GM19328 (cell line): ENCODE results near the gene NR2E3.

ENCODE experiments used
- ATAC-seq: cut with Tn5 transposase; IDR thresholded peaks from one replicate; pipeline ENCODE4 v1.9.1; 2021; ENCODE audit warnings: mild to moderate bottlenecking, moderate library complexity; ENCODE audit not compliant: unreplicated experiment

Gene NR2E3

DNA sequence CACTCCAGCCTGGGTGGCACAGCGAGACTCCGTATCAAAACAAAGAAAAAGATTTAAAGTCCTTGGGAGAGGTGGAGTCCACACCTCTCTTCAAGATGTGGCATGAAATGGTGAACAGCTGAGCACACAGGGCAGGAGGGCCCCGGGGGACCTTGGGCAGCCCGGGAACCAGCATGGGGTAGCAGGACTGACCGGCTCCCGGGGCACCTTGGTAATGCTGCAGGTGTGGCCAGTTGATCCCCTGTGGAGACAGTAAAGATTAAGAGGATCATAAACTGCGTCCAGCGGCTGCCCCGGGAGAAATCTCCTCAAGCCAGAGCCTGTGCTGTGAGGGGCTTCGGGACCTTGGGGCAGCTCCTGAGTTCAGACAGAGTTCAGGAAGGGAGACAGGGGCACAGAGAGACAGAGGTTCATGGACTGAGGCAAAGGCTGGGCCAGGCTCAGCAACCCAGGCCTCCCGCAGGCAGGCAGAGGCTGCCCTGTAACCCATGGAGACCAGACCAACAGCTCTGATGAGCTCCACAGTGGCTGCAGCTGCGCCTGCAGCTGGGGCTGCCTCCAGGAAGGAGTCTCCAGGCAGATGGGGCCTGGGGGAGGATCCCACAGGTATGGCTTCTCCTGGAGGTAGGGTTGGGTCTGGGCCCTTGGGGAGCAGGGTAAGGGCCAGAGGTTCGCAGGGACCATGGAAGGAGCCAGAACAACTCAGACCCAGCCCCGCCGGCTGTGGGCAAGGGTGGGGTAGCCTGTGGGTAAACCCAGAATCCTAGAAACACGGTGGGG, at the start of gene NR2E3:
NR2E3 (plus strand) TSS at position 299 of the 780 bp plus-strand sequence; CDS start at position 489, 190 bp downstream.
- no peak for ATAC-seq

DNA sequence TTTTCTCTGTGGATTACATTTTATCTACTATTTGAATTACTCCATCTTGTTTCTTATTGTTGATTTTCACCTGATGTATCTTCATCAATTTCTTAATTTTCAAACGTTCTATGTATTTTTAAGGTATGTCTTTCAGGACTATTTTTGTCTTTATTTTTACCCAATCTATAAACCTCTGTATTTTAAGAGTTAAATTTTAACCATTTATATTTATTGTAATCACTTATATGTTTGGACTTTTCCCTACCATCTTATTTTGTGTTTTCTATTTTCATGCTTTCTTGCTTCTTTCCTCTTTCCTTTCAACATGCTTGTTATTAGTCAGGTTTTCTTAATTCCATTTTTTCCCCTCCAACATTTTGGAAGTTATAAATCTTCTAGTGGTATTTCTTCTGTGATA, 49.5 kb upstream of the NR2E3 start:
- ATAC-seq: no peak

DNA sequence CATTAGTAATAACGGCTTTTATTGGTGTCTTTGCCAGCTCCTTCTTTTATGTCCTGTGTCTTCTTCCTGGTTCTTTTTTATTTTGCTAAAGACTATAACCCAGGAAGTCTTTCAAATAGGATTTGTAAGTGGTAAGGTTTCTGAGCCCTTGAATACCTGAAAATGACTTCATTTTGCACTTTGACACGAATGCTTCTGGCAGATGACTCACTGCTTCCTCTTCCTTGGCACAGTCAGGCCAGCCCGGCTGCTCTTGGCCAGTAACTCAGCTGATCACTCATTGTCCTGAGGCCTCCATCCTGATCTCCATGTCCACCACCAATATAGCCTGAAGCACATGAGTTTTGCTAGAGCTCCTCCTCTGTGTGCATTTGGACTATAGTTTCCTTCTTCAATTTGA, 48.7 kb upstream of the NR2E3 start:
- no peak for ATAC-seq

DNA sequence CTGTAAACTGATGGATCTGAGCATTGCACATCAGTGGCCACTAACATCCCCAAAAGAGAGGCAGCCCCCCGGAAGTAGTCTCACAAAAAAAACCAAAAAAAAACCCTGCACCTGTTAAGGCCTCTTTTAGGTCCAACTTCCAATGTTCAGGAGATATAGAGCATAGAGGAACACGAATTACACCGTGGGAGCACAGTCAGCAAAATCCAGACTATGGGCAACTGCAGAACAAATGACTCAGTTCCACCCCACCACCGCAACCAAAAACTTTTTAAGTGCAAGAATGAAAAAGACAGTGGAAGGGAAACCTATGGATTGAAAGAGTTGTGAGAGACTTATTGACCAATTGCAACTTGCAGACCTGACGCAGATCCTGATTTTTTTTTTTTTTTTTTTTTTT, 42.2 kb upstream of the NR2E3 start:
- ATAC-seq: no peak

DNA sequence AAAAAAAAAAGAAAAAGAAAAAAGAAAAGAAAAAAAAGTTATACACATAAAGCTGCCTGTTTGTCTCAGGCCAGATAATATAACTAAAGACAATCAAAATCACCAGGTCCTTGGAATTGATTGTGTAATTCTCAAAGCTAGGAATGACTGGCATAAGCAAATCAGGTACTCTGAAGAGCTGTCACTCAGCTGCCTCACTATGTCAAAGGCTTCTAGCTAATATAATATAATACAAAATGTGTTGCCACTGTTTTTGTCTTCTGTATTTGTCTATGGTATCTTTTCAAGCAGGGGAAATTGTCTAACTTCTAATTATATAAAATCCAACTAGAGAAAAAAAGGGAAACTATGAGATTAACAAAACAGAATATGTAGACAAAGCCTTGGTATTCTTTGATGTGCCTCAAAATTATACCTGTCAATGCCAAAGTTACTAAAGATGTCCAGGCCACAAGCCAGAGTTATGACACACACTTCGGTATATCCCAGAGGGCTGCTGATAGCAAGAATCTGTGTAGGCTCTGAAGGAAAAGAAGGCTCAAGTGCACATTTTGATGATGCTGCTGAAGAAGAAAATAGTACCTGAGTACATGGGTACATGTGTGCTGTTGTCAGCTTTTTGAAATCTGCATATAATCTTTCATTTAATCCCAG, 37.0 kb upstream of the NR2E3 start:
- no peak for ATAC-seq

DNA sequence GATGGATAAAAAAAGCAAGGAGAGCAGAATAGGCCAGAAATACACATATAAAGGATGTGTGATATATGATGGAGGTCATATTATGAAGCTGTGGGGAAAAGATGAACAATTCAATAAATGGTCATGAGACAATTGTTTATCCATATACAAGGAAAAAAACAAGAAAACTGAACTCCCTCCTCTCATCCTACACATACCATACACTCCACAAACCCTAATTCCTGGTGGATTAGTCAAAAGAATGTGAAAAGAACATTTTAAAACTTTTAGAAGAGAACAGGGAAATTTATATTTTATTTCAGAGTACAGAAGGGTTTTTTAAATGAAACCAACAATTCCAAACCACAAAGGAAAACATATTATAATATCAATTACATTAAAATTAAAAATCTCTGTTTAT, 34.5 kb upstream of the NR2E3 start:
- no peak for ATAC-seq

DNA sequence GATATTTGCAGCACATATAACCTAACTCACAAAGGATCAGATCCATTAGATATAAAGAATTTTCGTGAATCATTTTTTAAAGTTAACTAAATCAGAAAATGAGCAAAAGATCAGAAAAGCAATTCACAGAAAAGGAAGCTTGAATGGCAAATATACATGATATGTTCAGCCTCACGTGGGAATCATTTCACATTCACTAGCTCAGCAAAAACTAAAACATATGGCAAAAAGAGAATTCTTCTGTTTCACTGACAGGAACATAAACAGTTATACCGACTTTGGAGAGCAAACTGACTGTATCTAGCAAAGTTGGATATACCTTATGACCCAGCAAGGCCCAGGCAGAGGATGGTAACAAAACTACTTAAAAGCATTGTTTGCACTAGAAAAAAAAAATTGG, 34.0 kb upstream of the NR2E3 start:
- no peak for ATAC-seq

DNA sequence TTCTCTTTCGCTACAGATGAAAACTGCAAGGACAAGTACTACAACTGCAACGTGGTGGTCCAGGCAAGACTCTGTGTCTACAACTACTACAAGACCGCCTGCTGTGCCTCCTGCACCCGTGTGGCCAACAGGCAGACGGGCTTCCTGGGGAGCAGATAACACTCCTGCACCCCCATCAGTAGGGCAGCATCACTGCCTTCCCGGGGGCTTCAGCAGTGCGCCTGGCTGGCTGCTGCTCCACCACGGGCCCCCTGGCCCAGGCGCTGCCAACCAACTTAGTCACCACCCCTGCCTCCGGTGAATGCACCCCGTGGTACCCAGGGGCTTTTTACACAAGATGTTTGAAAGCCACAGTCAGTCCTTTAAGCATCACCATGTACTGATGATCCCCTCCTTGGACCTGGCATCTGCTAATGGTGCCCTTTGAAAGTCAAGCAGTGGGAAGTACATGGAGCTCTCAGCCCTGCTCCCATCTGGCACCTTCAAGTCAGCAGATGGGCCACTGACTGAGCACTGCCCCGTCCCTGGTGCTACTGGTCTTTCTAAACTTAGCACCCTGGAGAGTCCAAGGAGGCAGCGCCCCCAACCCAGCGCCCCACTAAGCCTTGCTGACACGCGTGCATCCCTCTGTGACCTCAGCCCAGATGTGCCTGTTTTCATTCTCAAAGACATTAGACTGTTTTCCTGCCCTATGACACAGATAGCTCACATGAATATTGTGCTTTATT, 33.0 kb upstream of the NR2E3 start:
- ATAC-seq: no peak

DNA sequence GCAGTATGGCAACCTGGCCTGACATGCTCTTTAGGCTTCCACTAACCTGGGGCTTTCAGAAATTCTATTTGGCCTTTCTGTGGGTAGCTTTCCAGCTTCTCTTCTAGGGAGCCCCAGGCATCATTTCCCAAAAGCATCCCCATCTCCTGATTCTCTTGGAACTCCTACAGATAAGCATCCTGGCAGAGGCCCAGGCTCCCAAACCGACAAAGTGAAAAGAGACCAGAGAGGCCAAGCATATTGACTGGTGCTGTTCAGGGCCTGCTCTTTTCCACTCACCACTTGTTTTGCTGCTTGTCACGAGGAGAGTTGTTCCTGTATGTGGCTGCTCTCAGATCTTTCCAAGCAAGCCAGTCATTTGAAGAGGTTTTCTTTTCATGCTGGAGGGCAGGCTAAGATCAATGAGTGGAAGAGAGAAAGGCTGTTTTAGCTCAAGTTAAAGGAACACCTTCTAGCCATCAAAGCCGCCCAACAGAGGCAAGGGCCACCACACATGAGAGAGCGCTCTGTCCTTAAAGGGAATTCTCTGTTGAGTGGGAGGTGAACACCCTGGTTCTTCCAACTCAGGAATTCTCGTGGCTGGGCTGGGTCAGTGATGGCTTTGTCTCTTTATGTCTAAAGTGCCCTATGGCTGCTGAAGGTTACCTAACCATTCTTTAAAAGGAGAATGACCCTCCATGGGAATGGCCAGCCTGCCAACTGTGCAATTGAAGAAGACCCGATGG, 31.1 kb upstream of the NR2E3 start:
- ATAC-seq: no peak

DNA sequence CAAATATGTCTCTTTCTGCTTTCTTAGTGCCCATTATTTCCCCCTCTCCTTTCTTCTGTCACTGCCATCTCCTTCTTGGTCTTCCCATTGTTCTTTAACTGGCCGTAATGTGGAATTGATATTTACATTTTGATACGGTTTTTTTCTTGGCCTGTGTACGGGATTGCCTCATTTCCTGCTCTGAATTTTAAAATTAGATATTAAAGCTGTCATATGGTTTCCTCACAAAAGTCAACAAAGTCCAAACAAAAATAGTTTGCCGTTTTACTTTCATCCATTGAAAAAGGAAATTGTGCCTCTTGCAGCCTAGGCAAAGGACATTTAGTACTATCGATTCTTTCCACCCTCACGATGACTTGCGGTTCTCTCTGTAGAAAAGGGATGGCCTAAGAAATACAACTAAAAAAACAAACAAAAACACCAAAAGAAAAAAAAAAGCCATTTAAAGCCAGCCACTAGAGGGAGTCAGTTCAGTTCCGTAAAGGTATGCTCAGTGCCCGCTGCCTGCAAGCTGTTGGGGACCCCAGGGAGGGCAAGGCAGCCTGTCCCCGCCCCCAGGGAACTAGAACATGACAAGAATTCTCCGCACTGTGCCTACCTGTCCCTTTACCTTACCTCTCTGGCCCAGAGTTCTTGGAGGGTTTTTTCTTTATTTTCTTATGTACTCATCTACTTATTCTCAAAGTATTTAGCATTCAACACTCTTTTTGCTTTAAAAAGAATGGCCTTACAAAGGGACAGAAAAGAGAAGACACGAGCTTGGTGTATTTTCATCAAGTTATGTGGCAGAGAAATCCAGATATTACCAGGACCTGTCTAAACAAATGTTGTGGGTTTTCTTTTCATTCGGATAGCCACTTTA, 30.0 kb upstream of the NR2E3 start:
- ATAC-seq: no peak

DNA sequence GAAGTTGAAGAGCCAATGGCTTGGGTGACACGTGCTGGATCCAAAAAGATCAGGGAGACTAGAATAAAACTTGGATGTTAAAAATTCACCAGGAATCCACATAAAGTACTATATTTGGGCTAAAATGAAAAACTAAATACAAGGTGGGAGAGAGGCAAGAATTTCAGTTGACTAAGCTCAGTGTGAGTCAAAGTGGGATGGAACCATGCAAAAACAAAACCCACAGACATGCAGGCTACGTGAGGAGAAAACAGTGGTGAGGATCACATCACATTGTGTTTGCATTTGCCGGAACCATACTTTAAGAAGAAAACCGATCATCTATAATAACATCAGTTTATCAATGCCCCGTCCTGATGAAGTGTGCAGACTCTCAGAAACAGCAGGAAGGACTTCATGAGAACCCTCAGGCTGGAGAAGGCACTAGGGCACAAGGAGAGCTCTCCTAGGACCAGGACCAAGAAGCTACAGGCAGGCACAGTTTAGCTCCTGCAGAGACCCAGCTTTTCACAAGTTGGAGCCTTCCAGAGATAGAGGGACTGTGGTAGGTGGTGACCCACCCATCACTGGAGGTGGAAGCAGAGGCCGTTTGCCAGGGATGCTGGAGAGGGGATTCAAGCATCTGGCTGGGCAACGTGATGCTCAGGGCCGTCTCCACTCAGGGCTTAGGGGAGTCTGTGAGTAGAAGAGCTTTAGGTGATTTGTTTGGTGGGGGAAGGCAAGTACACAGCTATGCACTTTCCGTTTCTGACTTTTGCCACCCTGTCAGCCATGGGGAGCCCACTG, 29.0 kb upstream of the NR2E3 start:
- no peak for ATAC-seq

DNA sequence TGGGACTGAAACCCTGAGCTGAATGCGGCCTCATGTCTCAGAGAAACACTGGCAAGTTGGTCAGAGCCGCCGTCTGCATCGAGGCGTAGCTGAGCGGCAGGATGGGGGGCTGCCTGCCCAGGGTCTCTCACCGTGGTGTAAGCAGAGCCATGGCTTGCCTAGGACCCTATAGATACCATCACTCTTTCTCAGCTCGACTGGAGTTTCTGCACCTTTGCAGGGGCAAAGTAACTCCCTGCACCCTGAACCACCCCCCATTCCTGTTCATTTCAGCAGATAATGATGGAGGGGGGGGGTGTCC, 28.4 kb upstream of the NR2E3 start:
- ATAC-seq: no peak

DNA sequence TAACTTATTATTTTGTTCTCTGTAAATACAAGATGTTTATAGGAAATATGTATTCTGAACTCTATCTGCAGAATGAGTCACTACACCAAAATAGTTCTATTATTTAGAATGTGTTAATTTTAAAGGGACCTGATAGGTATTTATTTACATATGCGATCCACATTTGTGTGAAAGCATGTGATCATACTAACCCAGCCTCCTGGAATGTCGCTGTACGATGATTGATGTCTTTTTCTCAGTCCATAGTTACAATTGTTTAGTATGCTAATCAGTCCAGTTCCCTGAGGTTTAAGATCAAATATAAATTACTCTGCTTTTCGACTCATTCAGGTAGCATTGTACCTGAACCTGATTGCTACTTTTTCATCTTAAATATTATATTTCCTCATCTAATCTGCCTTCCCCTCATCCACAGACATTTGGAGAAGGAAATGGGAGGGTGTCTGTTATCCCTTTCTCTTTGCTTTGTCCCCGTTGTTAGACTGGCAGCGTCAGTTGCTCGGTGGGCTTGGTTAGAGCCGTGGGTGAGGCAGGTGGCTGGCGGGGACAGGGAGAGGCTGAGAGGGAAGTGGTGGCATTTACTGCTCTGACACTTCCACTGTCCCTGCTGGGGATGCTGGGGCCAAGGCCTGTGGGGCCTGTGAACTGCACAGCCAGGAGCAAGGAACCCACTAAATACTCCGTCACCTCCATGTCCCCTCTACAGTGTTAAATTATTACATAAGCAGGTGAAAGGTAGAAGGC, 27.8 kb upstream of the NR2E3 start:
- ATAC-seq: no peak

DNA sequence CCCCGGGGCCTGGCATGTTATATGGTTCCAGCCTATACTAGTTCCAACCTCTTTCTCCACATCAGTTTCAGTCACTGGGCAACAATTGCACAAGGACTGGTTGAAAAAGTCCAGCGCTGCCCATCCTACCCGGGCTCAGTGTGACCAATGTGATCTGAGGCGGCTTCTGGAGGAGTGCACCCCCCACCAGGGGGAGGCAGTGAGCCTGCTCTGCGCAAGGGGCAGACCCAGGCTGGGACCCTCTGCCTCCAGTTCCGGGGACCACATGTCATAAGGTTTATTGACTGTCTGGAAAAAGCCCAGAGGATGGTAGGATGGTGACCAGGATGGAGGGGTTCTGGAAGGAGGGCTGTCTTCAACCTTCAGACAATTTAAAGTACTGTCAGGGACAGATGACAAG, 25.6 kb upstream of the NR2E3 start:
- ATAC-seq: no peak

DNA sequence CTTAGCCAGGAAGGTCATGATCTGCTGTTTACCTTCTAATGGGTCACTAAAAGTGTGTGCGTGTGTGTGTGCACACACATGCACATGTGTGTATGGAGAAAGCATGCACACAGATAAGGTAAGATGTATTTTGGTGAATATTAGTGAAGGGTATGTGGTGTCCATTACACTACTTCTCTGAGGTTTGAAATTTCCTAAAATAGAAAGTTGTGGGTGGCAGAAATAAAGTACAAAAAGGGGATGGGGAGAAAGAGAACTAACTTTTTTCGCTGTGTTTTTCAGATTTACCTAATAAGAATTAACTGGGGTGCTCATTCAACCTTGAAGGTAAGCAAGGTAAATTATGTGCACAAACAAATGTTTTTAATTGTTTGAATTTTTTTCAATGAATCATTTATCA, 24.4 kb upstream of the NR2E3 start:
- no peak for ATAC-seq

DNA sequence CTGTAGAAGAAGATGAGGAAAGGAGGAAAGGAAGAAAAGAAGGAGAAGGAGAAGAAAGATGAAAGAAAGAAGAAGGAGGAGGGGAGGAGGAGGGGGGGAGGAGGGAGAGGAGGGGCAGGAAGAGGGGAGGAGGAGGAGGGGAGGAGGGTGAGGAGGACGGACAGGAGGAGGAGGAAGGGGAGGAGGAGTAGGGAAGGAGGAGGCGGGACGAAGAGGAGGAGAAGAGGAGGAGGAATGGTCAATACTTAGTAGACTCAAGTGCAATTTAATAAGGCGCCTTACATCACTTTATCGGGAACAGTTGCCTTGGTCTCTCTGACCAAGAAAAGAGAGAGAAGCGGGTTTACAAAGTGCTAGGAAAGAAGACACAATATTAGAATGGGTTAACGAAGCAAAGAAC, 23.7 kb upstream of the NR2E3 start:
- no peak for ATAC-seq

DNA sequence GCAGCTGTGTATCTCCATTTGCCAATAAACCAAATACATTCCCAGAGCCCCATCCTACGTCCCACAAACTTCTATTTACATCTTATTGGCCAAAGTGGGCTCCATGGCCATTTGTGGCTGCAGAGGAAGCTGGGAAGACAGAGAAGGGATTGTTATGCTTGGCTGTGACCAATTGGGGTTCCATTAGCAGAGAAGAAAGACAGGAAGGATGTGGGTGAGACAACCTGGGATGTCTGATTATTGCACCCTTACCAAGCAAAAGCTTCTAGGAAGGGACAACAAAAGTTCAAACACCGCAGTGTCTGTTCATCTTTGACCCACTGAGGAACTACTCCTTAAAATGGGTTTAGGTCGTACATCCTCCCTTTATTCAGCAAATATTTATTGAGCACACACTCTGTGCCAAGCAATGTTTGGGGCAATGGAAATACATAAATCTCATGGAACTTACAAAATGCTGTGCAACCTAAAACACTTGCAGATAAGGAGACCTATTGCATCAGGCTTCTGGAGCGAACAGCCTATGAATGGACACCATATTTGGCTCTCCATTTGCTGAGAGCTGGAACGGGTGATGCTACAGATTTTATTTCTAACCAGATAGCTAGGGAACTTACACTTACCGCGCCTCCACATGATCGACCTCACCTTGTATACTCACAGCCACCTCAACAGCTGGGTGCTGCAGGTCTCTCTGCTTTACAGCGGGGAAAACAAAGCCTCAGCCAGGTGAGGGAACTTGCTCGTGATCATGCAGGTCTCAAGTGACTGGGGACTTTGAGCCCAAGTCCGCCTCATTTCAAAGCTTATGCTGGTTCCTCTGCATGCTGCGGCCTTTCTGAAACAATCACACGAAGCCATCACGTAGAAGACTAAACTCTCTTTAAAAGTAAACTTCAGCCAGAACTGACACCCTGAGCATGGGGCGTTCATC, 21.4 kb upstream of the NR2E3 start:
- no peak for ATAC-seq

DNA sequence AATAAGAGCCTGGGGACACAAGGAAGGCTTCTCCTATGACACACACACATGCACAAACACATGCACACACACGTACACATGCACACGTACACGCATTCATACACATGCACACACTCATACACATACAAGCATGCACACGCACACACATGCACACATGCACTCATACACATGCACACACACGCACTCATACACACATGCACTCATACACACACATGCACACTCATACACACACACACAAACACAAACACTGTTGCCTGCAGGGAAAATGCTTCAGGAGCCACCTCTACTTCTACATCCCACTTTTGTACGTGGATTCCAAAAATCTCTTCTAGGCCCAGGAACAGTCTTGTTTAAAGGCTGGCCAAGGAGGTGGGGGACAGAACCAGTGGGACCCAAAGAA, 20.7 kb upstream of the NR2E3 start:
- no peak for ATAC-seq
